GM12874 (cell line): ENCODE measurements around the gene BTN1A1.

ENCODE experiments used
- TF ChIP-seq, protein P1 (sequence below): IDR thresholded peaks from 2 replicates; pipeline ENCODE4 v1.5.1; 2011; ENCODE audit warnings: low read depth, mild to moderate bottlenecking, control low read depth, low read length, moderate library complexity; ENCODE audit not compliant: insufficient read depth

The BTN1A1 gene

DNA sequence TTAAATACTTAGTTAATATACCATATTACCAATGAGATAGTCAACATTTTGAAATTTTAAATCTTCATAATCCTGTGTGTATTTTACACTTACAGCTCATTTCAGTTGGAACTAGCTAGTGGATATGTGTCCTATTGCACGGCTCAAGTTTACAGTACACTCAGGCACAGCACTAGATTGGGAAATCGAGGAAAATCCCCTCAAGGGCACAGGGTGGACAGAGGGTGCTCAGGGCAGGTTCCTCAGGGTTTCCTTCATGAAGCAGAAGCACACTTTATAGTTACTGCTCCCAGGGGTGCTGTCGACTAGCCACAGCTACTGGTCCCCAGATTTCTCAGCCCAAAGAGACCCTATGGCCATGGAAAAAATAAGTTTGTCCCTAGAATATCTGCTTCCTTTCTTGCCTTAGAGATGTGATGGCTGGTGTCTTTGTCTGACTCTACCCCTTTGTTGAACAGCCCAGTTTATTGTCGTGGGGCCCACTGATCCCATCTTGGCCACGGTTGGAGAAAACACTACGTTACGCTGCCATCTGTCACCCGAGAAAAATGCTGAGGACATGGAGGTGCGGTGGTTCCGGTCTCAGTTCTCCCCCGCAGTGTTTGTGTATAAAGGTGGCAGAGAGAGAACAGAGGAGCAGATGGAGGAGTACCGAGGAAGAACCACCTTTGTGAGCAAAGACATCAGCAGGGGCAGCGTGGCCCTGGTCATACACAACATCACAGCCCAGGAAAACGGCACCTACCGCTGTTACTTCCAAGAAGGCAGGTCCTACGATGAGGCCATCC is 40.9 kb upstream of the BTN1A1 start:
- TF ChIP-seq, protein P1, sequence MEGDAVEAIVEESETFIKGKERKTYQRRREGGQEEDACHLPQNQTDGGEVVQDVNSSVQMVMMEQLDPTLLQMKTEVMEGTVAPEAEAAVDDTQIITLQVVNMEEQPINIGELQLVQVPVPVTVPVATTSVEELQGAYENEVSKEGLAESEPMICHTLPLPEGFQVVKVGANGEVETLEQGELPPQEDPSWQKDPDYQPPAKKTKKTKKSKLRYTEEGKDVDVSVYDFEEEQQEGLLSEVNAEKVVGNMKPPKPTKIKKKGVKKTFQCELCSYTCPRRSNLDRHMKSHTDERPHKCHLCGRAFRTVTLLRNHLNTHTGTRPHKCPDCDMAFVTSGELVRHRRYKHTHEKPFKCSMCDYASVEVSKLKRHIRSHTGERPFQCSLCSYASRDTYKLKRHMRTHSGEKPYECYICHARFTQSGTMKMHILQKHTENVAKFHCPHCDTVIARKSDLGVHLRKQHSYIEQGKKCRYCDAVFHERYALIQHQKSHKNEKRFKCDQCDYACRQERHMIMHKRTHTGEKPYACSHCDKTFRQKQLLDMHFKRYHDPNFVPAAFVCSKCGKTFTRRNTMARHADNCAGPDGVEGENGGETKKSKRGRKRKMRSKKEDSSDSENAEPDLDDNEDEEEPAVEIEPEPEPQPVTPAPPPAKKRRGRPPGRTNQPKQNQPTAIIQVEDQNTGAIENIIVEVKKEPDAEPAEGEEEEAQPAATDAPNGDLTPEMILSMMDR, result no peak

DNA sequence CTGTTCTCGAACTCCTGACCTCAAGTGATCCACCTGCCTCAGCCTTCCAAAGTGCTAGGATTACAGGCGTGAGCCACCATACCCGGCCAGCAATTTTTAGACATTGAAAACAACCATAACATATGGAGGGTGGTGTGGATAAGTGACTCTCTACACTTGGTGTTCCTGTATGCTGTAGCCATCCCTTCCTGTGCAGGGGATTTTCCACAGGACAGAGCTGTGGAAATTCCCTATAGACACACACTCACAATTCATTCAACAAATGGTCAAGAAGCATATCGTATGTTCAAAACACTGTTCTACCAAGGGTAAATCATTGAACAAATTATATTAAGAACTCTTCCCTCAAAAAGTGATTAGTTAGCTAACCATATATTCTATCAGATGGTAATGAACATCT is 36.1 kb upstream of the BTN1A1 start:
- TF ChIP-seq, protein P1, result no peak

- TF ChIP-seq, protein P1, result no peak
Measured at GRCh38 chr6:26464416-26465131, 35.5 kb upstream of the BTN1A1 start.

GRCh38 chr6:26465776-26466175 is 34.3 kb upstream of the BTN1A1 start:
- TF ChIP-seq, protein P1, result no peak

DNA sequence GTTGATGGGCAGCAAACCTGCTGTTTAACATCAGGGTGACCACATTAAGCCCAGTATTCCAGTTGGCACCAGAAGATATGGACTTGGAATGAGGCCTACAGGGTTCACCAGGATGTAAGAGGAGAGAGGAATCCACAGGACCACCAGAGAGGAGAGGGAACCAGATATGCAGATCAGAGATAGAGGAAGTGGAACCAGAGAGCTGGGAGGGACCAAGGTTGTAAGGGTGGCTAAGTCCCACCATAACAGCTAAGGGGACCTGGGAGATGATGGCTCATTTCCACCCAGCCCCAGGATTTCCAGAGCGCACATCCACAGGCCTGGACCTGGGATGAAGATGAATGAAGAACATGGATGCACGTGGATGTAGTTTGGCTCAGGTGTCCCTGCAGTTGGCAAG is 31.3 kb upstream of the BTN1A1 start:
- TF ChIP-seq, protein P1, result no peak

GRCh38 chr6:26470643-26471042 is 29.5 kb upstream of the BTN1A1 start:
- TF ChIP-seq, protein P1, result no peak

DNA sequence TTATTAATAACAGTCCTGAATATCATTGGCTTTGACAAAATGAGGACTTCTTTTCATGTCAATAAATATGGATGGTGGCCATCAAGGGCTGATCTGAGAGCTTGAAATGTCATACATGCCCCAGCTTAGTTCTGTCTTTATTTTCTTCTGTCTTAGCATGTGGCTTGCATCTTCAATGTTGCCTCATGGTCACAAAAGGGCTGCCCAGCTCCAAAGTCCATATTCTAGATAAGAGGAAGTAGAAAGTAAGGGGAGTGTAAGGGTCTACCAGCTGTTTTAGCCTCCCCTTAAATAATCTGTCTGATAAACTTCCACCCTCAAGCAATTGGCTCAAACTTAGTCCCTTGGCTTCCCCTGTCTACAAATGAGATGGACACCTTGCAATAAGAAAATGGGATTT is 28.1 kb upstream of the BTN1A1 start:
- TF ChIP-seq, protein P1, result no peak
